Measurements from ENCODE around the gene PRICKLE4.
"Not testable (repeated sequence)": the region's sequence is repeated elsewhere in the genome, so short reads cannot be mapped to it uniquely, and the experiment has no call there.

PRICKLE4 gene

GRCh38 chr6:41744236-41744787, 36.3 kb upstream of the PRICKLE4 start:
- DNase-seq (ENCODE audit: low read depth) = no peak

- DNase-seq (ENCODE audit: low read depth) = no peak
Measured at GRCh38 chr6:41746107-41746506, 34.5 kb upstream of the PRICKLE4 start.

GRCh38 chr6:41747256-41748101, 33.1 kb upstream of the PRICKLE4 start, which contains the start of gene PGC:
Gene PGC (minus strand): TSS chr6:41747397. CDS start chr6:41747334, 63 bp downstream.
- no peak for DNase-seq (ENCODE audit: low read depth)

- DNase-seq (ENCODE audit: low read depth) = no peak
Measured at GRCh38 chr6:41748102-41748477, 32.5 kb upstream of the PRICKLE4 start.

GRCh38 chr6:41748542-41748941, 32.0 kb upstream of the PRICKLE4 start:
- DNase-seq (ENCODE audit: low read depth) = no peak

- no peak for DNase-seq (ENCODE audit: low read depth)
Measured at GRCh38 chr6:41750374-41750773, 30.2 kb upstream of the PRICKLE4 start.

- no peak for DNase-seq (ENCODE audit: low read depth)
Measured at GRCh38 chr6:41755895-41756294, 24.7 kb upstream of the PRICKLE4 start.

- DNase-seq (ENCODE audit: low read depth) = no peak
Measured at GRCh38 chr6:41756354-41756753, 24.2 kb upstream of the PRICKLE4 start.

- no peak for DNase-seq (ENCODE audit: low read depth)
Measured at GRCh38 chr6:41757271-41757670, 23.3 kb upstream of the PRICKLE4 start.

- no peak for DNase-seq (ENCODE audit: low read depth)
Measured at GRCh38 chr6:41757931-41758640, 22.5 kb upstream of the PRICKLE4 start.

- no peak for DNase-seq (ENCODE audit: low read depth)
Measured at GRCh38 chr6:41758641-41759035, 21.9 kb upstream of the PRICKLE4 start.

GRCh38 chr6:41759106-41759904, 21.3 kb upstream of the PRICKLE4 start:
- DNase-seq (ENCODE audit: low read depth) = no peak

GRCh38 chr6:41759905-41760579, 20.5 kb upstream of the PRICKLE4 start:
- no peak for DNase-seq (ENCODE audit: low read depth)

GRCh38 chr6:41763470-41763869, 17.1 kb upstream of the PRICKLE4 start:
- DNase-seq (ENCODE audit: low read depth) = no peak

GRCh38 chr6:41766043-41766664, 14.4 kb upstream of the PRICKLE4 start:
- not testable (repeated sequence) for DNase-seq (ENCODE audit: low read depth)

GRCh38 chr6:41767112-41767833, 13.3 kb upstream of the PRICKLE4 start:
- DNase-seq (ENCODE audit: low read depth) = no peak

- DNase-seq (ENCODE audit: low read depth) = no peak
Measured at GRCh38 chr6:41768545-41769308, 11.9 kb upstream of the PRICKLE4 start.

GRCh38 chr6:41769376-41769775, 11.2 kb upstream of the PRICKLE4 start:
- DNase-seq (ENCODE audit: low read depth) = no peak

GRCh38 chr6:41770381-41771057, 10.1 kb upstream of the PRICKLE4 start:
- DNase-seq (ENCODE audit: low read depth) = no peak
